22Rv1 (cell line): ENCODE results near the gene ZBTB37.
"Not testable (repeated sequence)": the region's sequence is repeated elsewhere in the genome, so short reads cannot be mapped to it uniquely, and the experiment has no call there.

Source experiments
- H3K27ac ChIP-seq: fragments of 450-650 bp; 2 replicates; pipeline ENCODE4 v1.5.1; 2017
- ZFX ChIP-seq: fragments of 450-650 bp; IDR thresholded peaks from 2 replicates; pipeline ENCODE4 v1.6.1; 2017; ENCODE audit warnings: antibody characterized with exemption, borderline replicate concordance
- TF ChIP-seq, protein P1 (sequence below): fragments of 450-650 bp; IDR thresholded peaks from 2 replicates; pipeline ENCODE4 v1.5.1; 2017; ENCODE audit warnings: mild to moderate bottlenecking

Gene ZBTB37

DNA sequence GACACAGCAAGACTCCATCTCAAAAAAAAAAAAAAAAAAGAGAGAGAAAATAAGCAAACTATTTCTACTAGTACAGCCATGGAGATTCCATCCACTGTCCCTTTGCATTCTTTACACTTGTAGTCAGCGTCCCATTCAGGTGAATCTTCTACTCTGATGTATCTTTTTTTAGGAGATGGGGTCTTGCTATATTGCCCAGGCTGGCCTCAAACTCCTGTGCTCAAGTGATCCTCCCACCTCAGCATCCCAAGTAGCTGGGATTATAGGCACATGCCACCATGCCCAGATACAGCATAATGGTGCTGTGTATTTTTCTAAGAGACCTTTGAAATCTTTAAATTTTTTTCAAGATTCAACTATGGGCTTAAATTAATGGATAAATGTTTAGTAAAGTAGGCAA lies 35.4 kb upstream of the ZBTB37 start:
- H3K27ac ChIP-seq = no peak overlapping the region
- TF ChIP-seq, protein P1, sequence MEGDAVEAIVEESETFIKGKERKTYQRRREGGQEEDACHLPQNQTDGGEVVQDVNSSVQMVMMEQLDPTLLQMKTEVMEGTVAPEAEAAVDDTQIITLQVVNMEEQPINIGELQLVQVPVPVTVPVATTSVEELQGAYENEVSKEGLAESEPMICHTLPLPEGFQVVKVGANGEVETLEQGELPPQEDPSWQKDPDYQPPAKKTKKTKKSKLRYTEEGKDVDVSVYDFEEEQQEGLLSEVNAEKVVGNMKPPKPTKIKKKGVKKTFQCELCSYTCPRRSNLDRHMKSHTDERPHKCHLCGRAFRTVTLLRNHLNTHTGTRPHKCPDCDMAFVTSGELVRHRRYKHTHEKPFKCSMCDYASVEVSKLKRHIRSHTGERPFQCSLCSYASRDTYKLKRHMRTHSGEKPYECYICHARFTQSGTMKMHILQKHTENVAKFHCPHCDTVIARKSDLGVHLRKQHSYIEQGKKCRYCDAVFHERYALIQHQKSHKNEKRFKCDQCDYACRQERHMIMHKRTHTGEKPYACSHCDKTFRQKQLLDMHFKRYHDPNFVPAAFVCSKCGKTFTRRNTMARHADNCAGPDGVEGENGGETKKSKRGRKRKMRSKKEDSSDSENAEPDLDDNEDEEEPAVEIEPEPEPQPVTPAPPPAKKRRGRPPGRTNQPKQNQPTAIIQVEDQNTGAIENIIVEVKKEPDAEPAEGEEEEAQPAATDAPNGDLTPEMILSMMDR = no peak
- no peak for TF ChIP-seq ZFX

DNA sequence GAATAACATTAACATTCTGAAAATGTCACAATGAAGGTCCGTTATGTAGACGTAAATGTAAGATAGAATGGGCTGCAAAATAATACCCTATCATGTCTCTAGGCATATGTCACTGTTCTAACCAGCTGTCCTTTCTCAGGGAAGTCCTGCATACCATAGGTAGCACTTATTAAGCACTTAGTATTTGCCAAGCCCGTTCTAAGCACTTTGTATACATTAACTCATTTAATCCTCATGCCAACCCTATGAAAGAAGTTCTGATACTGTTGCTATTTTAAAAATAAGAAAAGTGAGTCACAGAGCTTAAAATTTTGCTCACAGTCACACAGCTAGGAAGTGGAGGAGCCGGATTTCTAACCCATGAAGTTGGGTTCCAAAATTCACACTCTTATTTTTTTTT lies 16.1 kb upstream of the ZBTB37 start:
- H3K27ac ChIP-seq = no peak overlapping the region
- TF ChIP-seq, protein P1 = no peak
- TF ChIP-seq ZFX = no peak

DNA sequence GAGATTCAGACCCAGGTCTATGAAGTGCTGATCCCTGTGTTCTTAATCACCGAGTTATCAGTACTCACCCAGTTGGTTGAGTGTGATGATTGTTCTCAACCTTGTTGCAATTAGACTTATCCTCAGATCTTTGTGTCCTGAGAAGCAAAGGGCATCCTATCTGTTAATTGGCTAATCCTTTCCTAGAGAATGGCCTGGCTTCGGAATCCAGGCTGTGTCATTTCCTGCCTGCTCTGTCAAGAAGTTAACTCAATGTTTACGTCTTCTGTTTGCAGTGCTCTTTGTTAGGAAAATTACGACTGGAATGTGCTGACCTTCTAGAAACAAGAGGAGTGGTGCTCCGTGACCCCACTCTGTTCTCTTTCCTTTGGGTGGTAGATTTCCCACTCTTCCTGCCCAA lies 15.1 kb upstream of the ZBTB37 start:
- H3K27ac ChIP-seq = no peak overlapping the region
- TF ChIP-seq, protein P1 = no peak
- no peak for TF ChIP-seq ZFX

DNA sequence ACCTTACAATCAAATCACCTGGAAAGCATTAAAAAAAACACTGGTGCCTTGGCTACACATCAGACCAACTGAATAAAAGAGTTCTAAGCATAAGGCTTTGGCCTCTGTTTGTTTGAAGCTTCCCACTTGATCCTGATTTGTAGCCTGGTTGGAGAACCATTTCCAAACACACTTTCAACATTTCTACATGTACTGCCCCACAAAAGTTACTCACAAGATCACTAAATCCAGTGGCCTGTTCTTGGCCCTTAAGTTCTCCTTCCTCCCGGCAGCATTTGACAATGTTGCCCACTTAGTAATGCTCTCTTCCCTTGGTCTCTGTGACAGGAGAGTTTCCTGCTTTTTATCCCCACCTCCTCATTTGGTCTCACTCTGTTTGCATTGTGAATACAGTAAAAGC lies 12.2 kb upstream of the ZBTB37 start:
- H3K27ac ChIP-seq = no peak overlapping the region

DNA sequence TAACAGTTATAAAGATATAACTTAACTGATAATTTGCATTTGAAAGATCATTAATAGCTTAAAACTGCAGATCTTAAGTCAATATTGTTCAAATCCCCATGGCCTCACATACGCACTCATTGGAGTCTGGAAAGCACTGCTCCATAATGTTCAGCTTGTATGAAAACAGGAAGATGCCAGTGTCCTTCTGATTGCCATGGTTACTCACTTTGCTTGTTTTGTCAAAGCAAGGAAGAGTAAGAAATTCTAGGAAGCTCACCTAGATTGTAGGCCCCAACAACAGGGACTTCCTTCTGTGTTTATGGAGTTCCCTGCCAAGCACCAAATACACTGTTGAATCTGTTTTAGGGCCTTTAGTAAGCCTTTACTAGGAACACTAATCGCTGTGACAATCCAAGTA lies 11.3 kb upstream of the ZBTB37 start:
- no peak overlapping the region for H3K27ac ChIP-seq
- TF ChIP-seq ZFX = no peak
- TF ChIP-seq, protein P1 = no peak

More for the DNA sequence above, 12.2 kb upstream of the ZBTB37 start:
- TF ChIP-seq, protein P1 = no peak
- no peak for TF ChIP-seq ZFX

DNA sequence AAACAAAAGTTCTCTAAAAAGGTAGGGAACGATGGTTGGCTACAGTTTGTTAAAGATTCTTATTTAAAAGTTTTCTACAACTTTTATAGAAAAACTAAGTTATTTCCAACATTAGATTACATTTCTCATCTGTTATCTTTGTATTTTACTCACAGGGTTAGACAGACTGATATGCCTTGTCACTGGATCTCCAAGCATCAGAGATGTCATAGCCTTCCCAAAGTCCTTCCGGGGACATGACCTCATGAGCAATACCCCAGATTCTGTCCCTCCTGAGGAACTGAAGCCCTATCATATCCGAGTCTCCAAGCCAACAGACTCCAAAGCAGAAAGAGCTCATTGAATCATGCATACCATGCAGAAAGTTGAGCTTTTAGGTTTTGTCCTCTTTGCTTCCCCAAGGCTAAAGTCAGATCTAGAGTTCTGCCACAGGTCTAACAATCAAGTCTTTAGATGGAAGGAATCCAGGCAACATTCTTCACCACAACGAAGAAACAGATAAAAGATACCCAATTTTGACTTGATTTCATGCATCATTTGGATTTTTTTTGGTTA lies 10.7 kb upstream of the ZBTB37 start:
- TF ChIP-seq, protein P1 = no peak
- TF ChIP-seq ZFX = no peak
- H3K27ac ChIP-seq = no peak overlapping the region

DNA sequence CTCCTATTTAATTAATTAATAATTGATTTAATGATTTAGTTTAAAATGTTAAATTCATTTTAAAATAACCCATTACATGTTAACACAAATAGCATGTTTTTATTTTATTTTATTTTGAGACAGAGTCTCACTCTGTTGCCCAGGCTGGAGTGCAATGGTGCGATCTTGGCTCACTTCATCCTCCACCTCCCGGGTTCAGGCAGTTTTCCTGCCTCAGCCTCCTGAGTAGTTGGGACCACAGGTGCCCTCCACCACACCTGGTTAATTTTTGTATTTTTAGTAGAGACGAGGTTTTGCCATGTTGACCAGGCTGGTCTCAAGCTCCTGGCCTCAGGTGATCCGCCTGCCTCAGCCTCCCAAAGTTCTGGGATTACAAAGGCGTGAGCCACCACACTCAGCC lies 8.6 kb upstream of the ZBTB37 start:
- H3K27ac ChIP-seq = not testable (repeated sequence)

DNA sequence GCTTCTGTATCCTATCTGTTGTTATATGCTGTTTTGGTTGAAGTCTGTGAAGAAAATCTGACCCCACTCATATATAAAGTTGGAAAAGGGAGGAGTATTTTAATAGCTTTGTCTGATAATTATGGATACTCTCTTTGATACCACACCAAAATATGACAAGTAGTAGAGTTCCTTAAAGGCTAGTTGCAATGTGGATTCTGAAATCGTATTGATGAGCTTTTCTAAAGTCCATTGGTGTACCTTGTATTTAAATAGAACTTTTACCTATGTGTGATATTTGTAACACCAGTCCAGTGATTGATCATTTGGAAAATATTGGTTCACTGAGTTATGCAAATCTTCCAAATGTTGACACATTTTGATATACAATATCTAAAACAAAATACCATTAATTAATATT lies 8.1 kb upstream of the ZBTB37 start:
- H3K27ac ChIP-seq = no peak overlapping the region
- TF ChIP-seq, protein P1 = no peak
- TF ChIP-seq ZFX = no peak
